Uterus (tissue), 2 donors: ENCODE measurements around the gene MYL10.

Experiments
- POLR2A ChIP-seq, 2 donors: fragments of 450-650 bp; IDR thresholded peaks; one replicate each; pipeline ENCODE4 v1.6.1; 2016; ENCODE audit warnings: antibody characterized with exemption in 2 of 2, mild to moderate bottlenecking in 1 of 2, moderate library complexity in 1 of 2
- TF ChIP-seq, protein P1 (sequence below), 4 experiments: fragments of 200-600 bp in 2 of 4; fragments of 450-650 bp in 2 of 4; sonication (generic) in 2 of 4; IDR thresholded peaks; one replicate each; pipeline ENCODE4 v1.5.1; 2016 to 2019; ENCODE audit warnings: antibody characterized with exemption in 4 of 4, mild to moderate bottlenecking in 2 of 4, moderate library complexity in 1 of 4

DNA sequence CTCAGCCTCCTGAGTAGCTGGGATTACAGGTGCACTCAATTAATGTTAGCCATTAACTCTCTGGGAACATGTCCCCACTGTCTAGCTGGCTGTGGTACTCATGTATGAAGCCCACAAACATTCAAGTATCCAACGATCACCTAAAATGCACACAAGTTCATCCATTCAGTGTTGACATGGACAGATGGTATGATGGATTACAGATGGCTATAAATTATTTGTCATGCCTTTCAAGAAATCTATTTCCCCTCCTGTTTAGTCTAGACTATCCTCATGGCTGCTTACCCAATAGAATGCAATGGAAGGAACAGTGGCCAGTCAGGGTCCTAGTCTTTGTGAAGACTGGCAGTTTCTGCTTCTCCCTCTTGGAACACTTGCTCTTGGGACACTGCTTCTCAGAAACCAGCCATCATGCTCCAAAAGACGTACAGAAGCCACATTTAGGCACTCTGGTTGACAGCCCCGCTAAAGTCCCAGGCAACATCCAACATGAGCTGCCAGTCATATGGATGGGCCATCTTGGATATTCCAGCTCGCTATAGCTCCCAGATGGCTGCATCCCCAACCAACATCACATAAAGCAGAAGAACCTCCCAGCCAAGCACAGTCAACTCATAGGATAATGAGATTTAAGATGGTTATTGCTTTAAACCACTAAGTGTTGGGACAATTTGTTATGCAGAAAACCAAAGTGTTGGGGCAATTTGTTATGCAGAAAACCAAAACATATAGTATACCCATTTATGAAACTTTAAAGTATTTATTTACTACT, 33.1 kb downstream of the MYL10 start:
- TF ChIP-seq, protein P1, sequence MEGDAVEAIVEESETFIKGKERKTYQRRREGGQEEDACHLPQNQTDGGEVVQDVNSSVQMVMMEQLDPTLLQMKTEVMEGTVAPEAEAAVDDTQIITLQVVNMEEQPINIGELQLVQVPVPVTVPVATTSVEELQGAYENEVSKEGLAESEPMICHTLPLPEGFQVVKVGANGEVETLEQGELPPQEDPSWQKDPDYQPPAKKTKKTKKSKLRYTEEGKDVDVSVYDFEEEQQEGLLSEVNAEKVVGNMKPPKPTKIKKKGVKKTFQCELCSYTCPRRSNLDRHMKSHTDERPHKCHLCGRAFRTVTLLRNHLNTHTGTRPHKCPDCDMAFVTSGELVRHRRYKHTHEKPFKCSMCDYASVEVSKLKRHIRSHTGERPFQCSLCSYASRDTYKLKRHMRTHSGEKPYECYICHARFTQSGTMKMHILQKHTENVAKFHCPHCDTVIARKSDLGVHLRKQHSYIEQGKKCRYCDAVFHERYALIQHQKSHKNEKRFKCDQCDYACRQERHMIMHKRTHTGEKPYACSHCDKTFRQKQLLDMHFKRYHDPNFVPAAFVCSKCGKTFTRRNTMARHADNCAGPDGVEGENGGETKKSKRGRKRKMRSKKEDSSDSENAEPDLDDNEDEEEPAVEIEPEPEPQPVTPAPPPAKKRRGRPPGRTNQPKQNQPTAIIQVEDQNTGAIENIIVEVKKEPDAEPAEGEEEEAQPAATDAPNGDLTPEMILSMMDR (IDR thresholded peaks at IDR 0.05) = no peak
- no peak for TF ChIP-seq POLR2A (IDR thresholded peaks at IDR 0.05)
